WERI-Rb-1 (cell line): ENCODE data around the gene ANKRD50.

Experiments used
- DNase-seq: peaks from one replicate; pipeline ENCODE4 v3.0.0-alpha.2; 2020
- H3K27ac ChIP-seq: fragments of 250-450 bp; sonication (Bioruptor Pico); 2 replicates; pipeline ENCODE4 v1.5.1; 2020; ENCODE audit warnings: mild to moderate bottlenecking, moderate library complexity
- H3K27me3 ChIP-seq: fragments of 250-450 bp; sonication (Bioruptor Pico); 2 replicates; pipeline ENCODE4 v1.5.1; 2021; ENCODE audit warnings: mild to moderate bottlenecking, low read depth, moderate library complexity; ENCODE audit not compliant: insufficient read depth, severe bottlenecking
- H3K36me3 ChIP-seq: fragments of 250-450 bp; sonication (Bioruptor Pico); 2 replicates; pipeline ENCODE4 v1.5.1; 2020; ENCODE audit warnings: mild to moderate bottlenecking, moderate library complexity
- H3K4me3 ChIP-seq: 2 replicates; pipeline ENCODE4 v1.5.1; 2011; ENCODE audit warnings: low read depth, mild to moderate bottlenecking, control low read depth, low read length
- H3K9me3 ChIP-seq: fragments of 250-450 bp; sonication (Bioruptor Pico); 2 replicates; pipeline ENCODE4 v1.5.1; 2021; ENCODE audit warnings: mild to moderate bottlenecking, moderate library complexity; ENCODE audit not compliant: severe bottlenecking
- CTCF ChIP-seq: IDR thresholded peaks from 2 replicates; pipeline ENCODE4 v1.5.1; 2011; ENCODE audit warnings: low read depth, mild to moderate bottlenecking, control low read depth, inconsistent platforms, low read length

The ANKRD50 gene

DNA sequence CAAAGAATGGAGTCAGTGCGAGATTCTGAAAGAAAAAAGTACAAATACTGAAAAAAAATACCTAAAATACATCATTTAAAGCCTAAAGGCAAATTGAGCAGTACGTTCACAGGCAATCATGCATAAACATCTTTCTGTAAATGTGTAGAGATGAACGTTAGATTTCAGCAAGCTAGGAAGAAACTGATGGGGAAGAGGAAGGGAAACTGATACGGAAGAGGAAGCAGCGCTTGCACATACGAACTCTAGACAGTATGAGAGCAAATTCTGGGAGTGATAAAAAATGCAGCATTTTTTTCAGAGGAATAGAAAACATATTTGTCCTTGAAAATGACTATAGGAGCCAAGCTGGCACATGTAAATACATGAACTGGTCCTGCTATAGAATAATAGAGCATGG is 9.4 kb downstream of the ANKRD50 start:
- H3K27ac ChIP-seq, result no peak overlapping the region
- peaks cover 22% of the 10 kb centered on the region for H3K36me3 ChIP-seq
- TF ChIP-seq CTCF, result no peak
- H3K27me3 ChIP-seq, result no peaks in the 10 kb centered on the region
- no peak overlapping the region for H3K4me3 ChIP-seq
- H3K9me3 ChIP-seq, result no peaks in the 10 kb centered on the region
- no peak for DNase-seq

- no peaks in the 10 kb centered on the region for H3K27me3 ChIP-seq
- no peak for DNase-seq
- H3K4me3 ChIP-seq, result no peak overlapping the region
- no peak for TF ChIP-seq CTCF
- H3K36me3 ChIP-seq, result peaks cover 15% of the 10 kb centered on the region
- H3K9me3 ChIP-seq, result no peaks in the 10 kb centered on the region
- no peak overlapping the region for H3K27ac ChIP-seq
Observed at GRCh38 chr4:124697441-124697840, 15.1 kb downstream of the ANKRD50 start.

DNA sequence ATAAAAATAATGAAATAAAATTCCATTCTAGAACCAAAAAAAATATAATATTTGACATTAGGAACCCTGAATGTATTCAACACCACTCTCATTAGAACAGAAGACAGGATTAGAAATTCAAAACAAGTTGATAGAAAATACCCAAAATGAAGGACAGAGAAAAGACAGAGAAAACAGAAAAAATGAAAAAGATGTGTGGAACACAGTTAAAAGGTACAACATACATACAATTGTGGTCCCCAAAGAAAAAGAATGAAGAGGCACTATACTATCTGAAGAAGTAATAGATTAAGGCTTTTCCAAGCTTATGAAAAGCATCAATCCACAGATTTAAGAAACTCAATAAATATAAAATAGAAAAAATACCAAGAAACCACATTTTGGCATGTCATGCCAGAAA is 16.4 kb downstream of the ANKRD50 start:
- no peak overlapping the region for H3K27ac ChIP-seq
- peaks cover 10% of the 10 kb centered on the region for H3K36me3 ChIP-seq
- TF ChIP-seq CTCF, result no peak
- no peaks in the 10 kb centered on the region for H3K27me3 ChIP-seq
- no peak overlapping the region for H3K4me3 ChIP-seq
- no peak for DNase-seq
- H3K9me3 ChIP-seq, result no peaks in the 10 kb centered on the region

- no peak for DNase-seq
- H3K27me3 ChIP-seq, result no peaks in the 10 kb centered on the region
- no peak overlapping the region for H3K27ac ChIP-seq
- peaks cover 4% of the 10 kb centered on the region for H3K36me3 ChIP-seq
- TF ChIP-seq CTCF, result no peak
- H3K9me3 ChIP-seq, result no peaks in the 10 kb centered on the region
- H3K4me3 ChIP-seq, result no peak overlapping the region
Observed at GRCh38 chr4:124694946-124695598, 17.5 kb downstream of the ANKRD50 start.

DNA sequence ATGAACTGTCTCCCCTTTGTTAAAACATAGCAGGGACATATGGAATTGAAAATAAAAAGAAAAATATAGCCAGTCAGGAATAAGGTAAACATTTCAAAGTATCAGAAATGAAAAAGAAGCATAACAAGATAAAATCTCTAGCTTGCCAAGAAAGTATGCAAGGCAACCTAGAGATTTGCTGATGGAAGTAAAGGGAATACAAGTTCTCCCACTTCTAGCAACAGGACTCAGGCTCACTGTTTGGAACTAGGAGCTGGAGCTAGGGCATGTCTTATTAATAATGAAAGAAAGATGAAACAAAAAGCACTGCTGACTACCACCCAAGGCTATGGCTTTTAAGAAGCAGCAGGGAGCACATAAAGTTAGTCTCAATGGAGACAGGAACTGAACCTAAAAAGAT is 18.2 kb downstream of the ANKRD50 start:
- Histone ChIP-seq H3K27me3 (no peaks in the 10 kb centered on the region), H3K9me3 (no peaks in the 10 kb centered on the region), H3K36me3 (peaks cover 4% of the 10 kb centered on the region), H3K27ac (no peak overlapping the region), H3K4me3 (no peak overlapping the region)
- TF ChIP-seq CTCF, result no peak
- DNase-seq, result no peak

GRCh38 chr4:124691801-124692200 is 20.7 kb downstream of the ANKRD50 start:
- H3K27me3 ChIP-seq, result no peaks in the 10 kb centered on the region
- no peak overlapping the region for H3K4me3 ChIP-seq
- no peak for TF ChIP-seq CTCF
- DNase-seq, result no peak
- no peak overlapping the region for H3K27ac ChIP-seq
- H3K36me3 ChIP-seq, result peaks cover 6% of the 10 kb centered on the region
- no peaks in the 10 kb centered on the region for H3K9me3 ChIP-seq
